ENCODE data around the gene AREL1. TPM values are rescaled to one million over a fixed set of nuclear protein-coding genes. Genes with fewer than 3 reads are reported as not detected.

AREL1 gene
- total RNA-seq, 1 experiment from 2014 or later, result 45.9 TPM

DNA sequence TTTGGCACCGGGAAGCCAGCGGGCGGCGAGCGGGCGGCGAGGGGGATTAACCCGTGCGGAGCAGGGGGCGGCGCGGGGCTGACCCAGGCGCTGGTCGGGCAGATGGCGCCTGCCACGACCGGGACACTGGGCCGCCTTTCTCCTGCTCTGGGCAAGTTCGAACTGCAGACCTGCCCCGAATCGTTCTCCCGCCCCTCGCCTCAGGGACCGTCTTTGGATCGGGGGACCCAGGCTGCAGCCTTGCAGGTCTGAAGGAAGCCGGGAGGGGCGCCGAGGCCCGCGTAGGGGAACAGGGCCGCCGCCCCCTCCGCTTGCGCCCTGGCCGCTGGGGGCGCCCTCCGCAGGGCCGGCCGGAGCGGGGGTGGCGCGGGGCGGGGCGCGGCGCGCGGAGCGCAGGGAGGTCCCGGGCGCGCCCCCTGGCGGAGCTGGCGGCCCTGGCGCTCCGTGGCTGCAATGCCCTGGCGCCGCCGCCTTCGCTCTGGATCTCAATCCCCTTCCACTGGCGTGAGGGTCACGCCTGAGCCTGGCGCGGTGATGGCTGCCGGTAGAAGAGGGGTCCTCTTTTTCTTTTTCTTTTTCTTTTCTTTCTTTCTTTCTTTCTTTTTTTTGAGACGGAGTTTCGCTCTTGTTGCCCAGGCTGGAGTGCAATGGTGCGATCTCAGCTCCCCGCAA, 100.4 kb downstream of the AREL1 start:
- BruUV-seq (replicated peaks), result no TSS peak

More for the DNA sequence above, 100.4 kb downstream of the AREL1 start:
- Histone ChIP-seq H3K9me2 (ENCODE audit: insufficient read depth) (no peaks in the 10 kb centered on the region), H4K20me1 (ENCODE audit: insufficient read depth) (no peaks in the 10 kb centered on the region), H3K9me3 (ENCODE audit: control insufficient read depth in 1 of 2, insufficient read depth in 1 of 2, low read depth in 1 of 2, low read length in 2 of 2) (no peaks in the 10 kb centered on the region), H3K4me3 (replicated peaks in 1 of 2; ENCODE audit: low read depth in 1 of 2, low read length in 2 of 2) (no peak overlapping the region), H3K9ac (ENCODE audit: low read length) (no peak overlapping the region), H3K79me2 (ENCODE audit: insufficient read depth, low read length) (no peaks in the 10 kb centered on the region), H2AFZ (ENCODE audit: low read depth, low read length, poor library complexity, severe bottlenecking) (no peak overlapping the region), H3K4me2 (ENCODE audit: low read length) (peak overlapping the region; percentile 14; the same call in 1 of the 2 replicates), H3K4me1 (ENCODE audit: control insufficient read depth in 1 of 2, insufficient read depth in 2 of 2, low read length in 2 of 2) (peaks cover 17 to 47% of the 10 kb centered on the region in 2 experiments), H3K27me3 (ENCODE audit: insufficient read depth, low read length) (no peaks in the 10 kb centered on the region), H3K27ac (ENCODE audit: low read depth, low read length) (no peak overlapping the region), H3K36me3 (ENCODE audit: control insufficient read depth in 1 of 2, insufficient read depth in 2 of 2, low read length in 2 of 2) (no peaks in the 10 kb centered on the region)
- RAD21 ChIA-PET (ENCODE audit: low non-redundant PET in 1 of 2, low total read pairs in 2 of 2, uncharacterized antibody in 2 of 2, unreplicated experiment in 2 of 2), result no interaction called here
- CTCF ChIA-PET, result interaction anchor here (0.7 to 1.4 kb wide), 4 partner anchors 8 to 266 kb away, joined by 3 read pairs; no protein-coding TSS in a partner anchor
- POLR2A ChIA-PET, result no interaction called here
- DNase-seq (ENCODE audit: low read depth, low spot score) (no peak), ATAC-seq (peak; percentile 75)
- intact Hi-C loops (cut with micrococcal nuclease), result no loop called here
- TF ChIP-seq EGR1 (IDR thresholded peaks at IDR 0.05; ENCODE audit: low read depth) (no peak), CTCF (IDR thresholded peaks at IDR 0.05 in 2 of 3, conservative IDR thresholded peaks at IDR 0.05 in 1 of 3; ENCODE audit: borderline replicate concordance in 1 of 3, insufficient read depth in 1 of 3, low read depth in 2 of 3, low read length in 2 of 3) (peak in 2 of 3 experiments; percentile 44 to 62; a peak in 4 of 6 replicates)
